ENCODE results near the gene C16orf95.

- TF ChIP-seq EP300 (conservative IDR thresholded peaks at IDR 0.05; ENCODE audit: poor library complexity, severe bottlenecking) (no peak), CTCF (IDR thresholded peaks at IDR 0.05; ENCODE audit: poor library complexity, severe bottlenecking) (no peak), TAF1 (IDR thresholded peaks at IDR 0.05; ENCODE audit: low read depth) (no peak), REST (IDR thresholded peaks at IDR 0.05; ENCODE audit: borderline replicate concordance) (no peak), MXI1 (conservative IDR thresholded peaks at IDR 0.05; ENCODE audit: poor library complexity, severe bottlenecking) (no peak), POLR2AphosphoS5 (IDR thresholded peaks at IDR 0.05) (no peak), EZH2 (IDR thresholded peaks at IDR 0.05; ENCODE audit: borderline replicate concordance, insufficient read depth, low read length, poor library complexity, severe bottlenecking) (no peak), RAD21 (conservative IDR thresholded peaks at IDR 0.05) (no peak), SMC3 (conservative IDR thresholded peaks at IDR 0.05; ENCODE audit: poor library complexity) (no peak)
Observed at GRCh38 chr16:87323727-87324410, 6.7 kb upstream of the C16orf95 start.

Data from neural cell (in vitro differentiated cells).